HG03520 (cell line): ENCODE results near the gene DOK5.
A peak's percentile ranks its signal among the peaks of the same experiment; 100 is the strongest.

Experiments
- ATAC-seq: cut with Tn5 transposase; IDR thresholded peaks from one replicate; pipeline ENCODE4 v1.9.1; 2021; ENCODE audit warnings: mild to moderate bottlenecking, moderate library complexity; ENCODE audit not compliant: unreplicated experiment

DOK5 gene

DNA sequence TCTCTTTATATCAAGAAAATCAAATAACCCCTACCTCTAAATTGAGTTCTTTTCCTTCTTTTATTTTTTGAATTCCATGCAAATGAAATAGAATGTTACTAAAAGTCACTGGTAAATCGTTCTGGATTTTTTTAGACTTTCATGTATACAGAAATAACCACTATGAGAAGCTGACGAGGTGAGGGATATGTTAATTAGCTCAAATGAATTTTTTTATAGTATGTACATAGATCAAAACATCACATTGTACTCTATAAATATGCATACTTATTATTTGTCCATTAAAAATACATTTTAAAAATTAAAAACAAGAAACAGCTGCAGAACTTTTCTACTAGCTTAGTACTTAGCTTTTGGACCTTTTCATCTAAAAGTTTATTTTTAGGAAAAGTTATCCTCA, 165.4 kb downstream of the DOK5 start:
- no peak for ATAC-seq

DNA sequence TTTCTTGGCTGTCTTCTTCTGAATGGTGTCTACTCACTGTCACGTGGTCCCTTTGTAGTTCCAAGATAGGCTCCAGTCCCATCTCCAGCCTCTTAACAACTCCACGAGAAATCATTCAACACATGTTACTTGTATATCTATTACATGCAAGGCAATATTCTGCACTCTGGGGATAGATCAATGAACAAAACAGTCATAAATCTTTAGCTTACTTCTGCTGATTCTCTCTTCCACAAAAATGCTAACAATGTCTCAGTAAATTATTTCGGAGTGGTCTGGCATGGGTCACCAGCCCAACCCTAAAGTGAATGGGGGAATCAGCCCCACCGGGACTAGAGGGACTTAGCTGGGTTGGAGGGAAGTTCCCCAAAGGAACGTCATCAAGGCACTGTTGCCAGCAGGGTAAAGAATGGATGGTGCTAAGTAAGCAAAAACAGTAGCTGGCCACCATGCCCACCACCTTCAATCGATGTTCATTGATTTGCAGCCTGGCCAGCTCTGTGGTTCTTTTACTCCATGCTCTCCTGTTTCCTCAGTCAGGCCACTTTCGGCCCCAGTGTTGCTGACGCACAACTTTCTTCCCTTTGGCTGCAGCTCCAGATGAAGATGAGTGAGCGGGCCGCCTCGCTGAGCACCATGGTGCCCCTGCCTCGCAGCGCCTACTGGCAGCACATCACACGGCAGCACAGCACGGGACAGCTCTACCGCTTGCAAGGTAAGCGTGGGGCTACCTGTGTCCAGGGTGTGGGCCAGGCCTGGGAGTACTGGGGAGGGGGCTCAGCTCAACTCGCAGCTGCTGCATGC, 167.7 kb downstream of the DOK5 start:
- ATAC-seq = no peak

DNA sequence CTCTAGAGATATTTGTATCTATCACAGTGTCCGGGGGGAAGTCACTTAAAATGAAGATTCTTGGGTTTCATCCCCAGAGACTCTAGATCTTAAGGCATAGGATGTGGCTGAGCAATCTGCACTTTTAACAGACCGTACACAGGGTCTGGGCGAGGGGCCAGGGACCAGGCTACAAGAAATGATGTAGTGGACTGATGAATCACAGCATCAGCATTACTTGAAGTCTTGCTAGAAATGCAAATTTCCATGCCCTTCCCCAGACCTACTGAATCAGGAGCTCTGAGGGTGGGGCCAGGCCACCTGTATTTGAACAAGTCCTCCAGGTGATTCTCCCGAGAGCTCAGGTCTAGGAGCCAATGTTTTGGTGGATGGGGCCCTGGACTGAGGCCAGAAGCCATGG, 168.4 kb downstream of the DOK5 start:
- no peak for ATAC-seq

DNA sequence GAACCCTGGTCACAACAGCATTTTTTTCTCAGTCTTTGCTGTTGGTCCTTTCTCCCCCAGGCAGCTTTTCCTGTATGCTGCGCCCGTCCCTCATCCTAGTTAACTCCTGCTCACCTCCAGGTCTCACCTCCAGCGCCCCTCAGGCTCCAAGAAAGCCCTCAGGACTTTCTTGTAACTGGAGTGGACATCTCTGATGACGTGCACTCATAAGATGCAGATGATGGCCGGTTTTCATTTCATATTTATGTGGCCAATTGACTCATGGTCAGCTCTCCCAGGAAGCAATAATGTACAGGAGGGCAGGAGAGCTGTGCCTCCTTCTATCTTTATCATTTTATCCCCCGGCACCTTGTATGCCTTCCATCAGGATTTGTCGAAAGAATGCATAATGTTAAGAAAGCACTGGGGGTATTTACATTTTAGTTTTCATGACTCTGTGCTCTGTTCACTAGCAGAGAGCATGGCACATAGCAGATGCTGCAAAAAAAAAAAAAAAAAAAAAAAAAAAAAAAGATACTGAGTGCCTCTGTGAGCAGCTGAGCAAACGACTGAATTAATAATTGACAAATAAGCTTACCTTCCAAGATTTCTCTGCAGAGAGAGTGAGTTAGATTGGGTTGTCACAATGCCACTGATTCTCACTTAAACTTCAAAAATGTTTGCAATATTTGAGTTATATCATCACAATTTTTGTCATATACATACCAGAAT, 170.2 kb downstream of the DOK5 start:
- ATAC-seq = no peak

DNA sequence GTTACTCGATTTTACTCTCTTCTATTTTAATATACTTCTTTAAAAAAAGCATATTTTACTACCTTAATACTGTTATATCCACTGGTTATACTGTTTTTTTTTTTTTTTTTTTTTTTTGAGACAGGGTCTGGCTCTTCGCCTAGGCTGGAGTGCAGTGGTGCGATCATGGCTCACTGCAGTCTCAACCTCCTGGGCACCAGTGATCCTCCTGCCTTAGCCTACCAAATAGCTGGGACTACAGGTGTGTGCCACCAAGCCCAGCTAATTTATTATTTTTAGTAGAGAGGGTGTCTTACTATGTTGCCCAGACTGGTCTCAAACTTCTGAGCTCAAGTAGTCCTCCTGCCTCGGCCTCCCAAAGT, 170.7 kb downstream of the DOK5 start:
- no peak for ATAC-seq

DNA sequence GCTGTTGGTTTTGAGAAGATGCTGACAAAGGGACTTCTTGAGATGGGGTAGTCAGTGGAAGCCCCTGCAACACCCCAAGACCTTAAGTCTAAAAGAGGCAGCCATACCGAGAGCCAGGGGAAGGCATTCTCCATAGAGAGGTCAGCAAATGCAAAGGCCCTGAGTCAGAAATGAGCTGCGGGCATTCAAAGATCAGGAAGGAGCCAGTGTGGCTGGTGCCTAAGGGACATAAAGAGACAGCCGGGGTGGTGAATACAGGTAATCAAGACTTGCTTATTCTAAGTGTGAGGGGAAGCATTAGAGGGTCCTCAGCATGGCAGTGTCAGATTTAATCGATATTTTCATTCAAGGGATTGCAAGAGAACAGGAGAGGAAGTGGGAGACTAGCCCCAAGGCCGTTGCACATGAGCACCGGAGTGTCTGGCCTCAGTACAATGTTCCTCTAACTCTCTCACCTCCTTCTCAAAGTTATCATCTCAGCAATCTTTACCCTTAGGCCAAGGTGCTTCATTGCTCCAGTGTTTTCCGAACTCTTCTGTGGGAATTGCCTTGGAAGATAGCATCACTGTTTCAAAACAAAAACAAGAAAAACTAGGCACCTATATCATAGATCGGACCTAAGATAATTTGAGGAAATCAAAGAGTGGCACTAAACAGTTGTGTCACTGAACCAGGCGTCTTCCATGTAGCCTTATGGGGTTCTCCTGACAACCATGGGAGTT, 173.2 kb downstream of the DOK5 start:
- ATAC-seq = no peak

DNA sequence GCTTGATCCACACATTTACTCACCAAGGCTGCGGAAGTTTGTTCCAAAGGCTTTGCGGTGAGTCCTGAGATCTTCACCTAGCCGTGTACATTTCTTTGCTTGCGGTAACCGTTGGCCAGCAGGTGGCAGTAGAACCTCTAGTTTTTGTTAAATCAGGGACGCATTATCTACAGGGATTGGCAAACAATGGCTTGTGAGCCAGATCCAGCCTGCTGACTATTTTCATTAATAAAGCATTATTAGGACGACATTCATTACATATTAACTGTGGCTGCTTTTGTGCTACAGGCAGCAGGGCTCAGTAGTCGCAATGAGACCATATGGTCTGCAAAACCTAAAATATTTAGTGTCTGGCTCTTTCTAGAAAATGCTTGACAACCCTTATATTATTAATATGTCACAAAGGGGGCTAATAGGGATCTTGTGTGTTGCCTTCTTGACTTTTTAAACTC, 174.1 kb downstream of the DOK5 start:
- peak; percentile 61 for ATAC-seq

DNA sequence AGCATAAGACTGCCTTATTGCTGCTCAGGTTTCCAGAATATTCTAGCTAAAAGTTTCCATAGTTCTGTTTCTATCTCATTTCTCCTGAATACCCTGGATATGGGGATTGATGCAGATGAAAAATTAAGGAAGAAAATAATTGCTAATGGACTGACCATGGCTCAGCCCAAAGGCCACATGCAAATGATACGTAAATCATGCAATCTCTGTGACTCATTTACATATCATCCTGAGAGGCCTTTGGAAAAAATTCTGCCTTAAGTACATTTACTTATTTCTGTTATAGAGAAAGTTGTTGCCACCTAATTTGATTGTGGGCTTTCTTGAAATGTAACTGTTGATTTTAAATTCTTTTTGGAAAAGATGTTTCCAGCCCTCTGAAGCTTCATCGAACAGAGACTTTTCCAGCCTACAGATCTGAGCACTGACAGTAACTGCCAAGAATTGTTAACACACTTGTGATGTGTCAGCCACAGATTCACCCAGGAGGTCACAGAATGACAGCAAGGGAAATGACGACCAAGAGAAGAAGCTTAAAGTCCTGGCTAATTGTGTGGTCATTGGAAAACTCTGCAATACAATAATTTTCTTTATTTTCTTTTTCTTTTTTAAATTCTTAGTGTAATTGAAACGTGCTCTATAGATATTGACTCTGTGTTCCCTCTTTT, 174.8 kb downstream of the DOK5 start:
- no peak for ATAC-seq

DNA sequence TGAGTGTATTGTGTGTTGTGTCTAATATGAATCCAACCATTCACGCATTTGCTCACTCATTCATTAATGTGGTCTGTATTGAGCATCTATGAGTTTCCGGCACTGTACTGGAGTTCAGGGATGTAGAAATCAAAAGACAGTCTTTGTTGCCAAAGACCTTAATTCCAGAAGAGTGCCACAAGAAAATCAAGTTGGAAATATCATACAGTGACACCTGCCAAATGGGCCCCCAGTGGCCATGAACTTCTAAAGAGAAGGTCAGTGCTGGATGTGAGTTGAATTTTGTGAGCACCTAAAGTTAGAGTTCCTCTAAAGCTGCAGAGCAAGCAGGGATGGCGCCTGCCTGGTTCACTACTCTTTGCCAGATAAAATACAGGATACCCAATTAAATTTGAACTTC, 175.9 kb downstream of the DOK5 start:
- no peak for ATAC-seq

DNA sequence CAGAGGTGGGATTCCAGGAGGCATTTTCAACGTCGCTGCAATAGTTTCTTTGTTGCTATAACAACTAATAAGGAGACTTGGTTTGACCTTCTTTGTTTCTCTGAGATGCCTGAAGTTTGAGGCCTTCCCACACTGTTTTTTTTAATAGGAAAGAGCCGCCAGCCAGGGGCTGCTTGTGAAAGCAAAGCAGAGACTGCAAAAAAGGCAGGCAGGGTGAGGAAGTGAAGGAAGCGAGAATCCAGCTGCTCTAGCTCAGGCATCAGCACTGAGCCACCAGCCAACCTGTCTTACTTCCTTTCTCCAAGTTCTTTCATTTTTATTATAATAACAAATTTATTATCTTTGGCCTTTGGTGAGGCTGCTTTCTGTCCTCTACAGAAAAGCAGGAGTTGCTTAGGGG, 179.1 kb downstream of the DOK5 start:
- no peak for ATAC-seq

DNA sequence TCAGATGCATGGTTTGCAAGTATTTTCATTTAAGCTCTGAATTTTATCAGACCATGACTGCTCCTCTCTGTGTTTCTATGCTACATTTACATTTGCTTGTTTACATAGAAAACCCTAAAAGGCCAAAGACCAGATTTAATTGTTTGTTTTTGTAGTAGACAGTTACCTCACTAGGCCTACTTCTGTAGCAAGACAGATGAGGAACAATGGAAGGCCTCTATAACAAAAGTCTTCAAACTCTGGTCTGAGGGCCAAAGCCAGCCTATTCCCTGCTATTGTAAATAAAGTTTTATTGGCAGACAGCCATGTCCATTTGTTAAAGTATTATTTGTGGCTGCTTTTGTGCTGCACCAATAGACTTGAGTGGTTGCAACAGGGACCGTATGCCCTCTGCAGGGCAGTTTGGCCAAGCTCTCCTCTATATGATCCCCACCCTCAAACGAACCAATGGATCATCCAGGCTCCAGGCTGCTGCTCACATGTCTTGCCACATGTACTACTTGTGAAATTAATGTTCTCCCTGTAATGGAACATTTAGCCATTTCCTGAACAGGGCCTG, 182.0 kb downstream of the DOK5 start:
- no peak for ATAC-seq

DNA sequence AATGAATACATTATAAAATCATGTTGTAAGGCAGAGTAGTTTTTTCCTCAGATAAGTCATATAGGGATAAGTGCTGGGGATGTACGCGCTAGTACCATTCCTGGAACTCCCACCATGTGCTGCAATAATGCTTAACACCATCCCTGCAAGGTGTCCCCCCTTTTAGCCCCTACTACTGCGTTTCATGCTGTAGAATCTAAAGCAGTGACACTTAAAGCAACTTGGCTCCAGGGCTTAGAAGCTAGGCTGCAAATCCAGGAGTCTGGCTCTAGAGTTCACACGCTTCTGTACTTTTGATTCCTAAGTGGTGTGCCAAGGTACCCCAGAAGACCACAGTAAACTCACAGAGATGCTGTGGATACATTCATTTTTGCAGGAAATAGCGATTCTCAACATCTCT, 183.1 kb downstream of the DOK5 start:
- no peak for ATAC-seq

DNA sequence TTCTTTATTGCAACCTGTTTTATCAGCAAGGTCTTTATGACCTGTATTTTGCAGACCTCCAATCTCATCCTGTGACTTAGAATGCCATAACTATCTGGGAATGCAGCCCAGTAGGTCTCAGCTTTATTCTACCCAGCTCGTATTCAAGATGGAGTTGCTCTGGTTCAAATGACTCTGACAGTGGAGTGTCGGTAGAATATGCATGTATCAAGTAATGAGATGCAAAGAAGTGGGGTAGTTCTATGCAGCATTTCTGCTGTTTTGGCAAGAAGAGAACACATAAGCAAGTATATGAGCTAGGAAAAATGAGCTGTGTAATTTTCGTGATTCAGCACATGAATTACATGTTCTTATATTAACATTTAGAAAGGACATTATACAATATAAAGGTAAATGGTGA, 185.9 kb downstream of the DOK5 start:
- ATAC-seq = no peak

DNA sequence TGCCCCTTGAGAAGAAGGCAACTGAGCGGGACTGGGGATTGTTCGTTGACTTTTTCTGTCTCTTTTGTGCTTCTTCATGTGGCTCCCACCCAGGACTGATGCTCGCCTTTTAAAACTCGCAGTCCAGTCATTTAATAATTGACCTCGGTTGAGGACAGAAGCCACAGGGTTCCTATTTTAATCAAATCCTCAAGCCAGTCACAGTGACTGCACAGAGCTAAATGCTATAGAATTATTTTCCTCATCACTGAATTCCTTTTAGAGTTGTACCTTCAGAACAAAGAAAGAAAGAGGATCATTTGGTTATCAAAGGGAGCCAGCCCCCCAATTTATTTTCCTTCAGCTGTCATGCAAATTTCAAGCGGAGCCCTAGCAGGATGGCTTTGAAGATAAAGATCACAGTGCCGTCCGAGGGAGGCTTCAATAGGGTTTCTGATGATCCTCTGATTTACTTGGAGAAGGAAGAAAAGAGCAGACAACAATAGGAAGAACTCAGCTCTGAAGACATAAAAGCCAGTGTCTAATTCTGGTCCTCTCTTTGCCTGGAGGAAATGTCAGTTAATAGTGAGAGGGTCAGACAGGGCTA, 186.6 kb downstream of the DOK5 start:
- ATAC-seq = no peak

DNA sequence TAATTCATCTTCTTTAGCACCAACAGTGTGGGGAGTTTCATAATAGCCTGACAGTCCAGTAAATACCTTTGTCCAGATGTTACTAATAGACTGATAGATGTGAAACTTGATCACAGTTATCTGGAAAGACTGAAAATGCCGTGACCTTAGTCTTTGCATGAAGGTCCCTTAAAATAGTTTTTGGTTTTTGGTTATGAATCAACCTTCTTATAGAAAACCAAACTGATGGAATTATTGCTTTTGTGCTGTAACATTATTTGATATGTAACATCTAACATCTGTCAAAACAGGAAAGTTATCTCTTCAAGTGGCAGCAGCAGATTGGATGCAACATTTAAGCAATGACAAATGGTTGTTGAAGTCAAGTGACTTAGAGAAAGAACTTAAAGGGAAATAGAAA, 190.4 kb downstream of the DOK5 start:
- peak; percentile 49 for ATAC-seq

DNA sequence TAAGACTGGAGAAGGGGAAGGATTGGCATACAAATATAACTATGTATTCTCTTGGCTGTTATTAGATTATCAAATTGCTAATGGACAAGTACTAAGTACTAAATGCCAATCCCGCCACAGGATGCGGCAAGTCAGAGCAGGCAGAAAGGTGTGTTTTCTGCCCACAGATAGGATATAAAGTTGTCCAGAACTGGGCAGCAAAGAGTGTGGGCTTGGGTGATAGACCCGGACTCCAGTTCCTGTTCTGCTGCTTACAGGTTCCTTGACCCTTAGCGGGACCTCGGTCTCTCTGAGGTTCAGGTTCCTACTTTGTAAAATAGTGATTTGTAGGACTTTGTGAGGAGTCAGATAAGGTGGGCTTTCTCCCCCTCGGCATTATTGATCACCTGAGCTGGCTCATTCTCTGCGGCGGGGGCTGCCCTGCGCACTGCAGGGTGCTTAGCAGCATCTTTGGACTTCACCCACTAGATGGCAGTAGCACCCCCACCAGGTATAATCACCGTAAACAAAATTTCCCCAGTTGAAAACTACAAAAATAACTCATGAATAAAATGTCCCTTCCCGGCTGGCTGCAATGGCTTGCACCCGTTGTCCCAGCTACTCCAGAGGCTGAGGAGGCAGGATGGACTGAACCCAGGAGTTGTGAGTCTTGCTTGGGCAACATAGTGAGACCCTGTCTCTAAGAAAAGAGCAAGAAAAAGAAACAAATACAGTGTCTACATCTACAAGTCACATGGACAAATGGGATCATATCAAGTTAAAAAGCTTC, 193.1 kb downstream of the DOK5 start:
- peak; percentile 67 for ATAC-seq

DNA sequence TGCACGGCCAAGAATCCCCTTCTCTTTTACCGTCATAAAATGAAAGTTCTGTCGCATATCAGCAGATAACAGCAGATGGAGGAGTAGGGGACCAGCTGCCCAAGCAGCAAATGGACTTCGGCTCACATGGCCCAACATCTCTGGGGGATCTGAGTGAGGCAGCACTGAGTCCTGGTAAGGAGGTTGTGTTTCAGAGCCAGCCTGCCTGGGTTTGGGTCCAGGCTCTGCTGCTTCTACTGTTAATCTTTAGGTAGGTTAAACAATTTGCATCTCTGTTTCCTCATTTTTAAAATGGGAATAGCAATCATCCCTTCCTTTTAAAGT, 193.6 kb downstream of the DOK5 start:
- no peak for ATAC-seq

DNA sequence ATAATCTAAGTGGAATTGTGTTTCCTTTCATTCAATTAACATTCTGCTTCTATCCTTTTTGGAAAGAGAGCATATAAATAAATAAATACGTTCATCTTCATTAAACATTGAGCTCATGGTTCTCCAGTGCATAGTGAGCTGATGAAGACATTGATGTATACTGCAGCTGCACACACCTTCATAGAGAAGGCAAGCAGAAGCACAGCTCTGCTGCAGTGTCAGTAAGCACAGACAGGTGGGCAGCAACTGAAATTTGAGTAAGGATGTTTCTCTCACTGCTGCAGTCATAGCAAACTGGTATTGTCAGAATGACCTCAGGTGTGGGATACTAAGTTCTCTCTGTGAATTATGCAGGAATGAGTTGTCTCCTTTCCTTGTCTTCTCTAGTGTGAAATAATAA, 202.9 kb downstream of the DOK5 start:
- ATAC-seq = no peak

DNA sequence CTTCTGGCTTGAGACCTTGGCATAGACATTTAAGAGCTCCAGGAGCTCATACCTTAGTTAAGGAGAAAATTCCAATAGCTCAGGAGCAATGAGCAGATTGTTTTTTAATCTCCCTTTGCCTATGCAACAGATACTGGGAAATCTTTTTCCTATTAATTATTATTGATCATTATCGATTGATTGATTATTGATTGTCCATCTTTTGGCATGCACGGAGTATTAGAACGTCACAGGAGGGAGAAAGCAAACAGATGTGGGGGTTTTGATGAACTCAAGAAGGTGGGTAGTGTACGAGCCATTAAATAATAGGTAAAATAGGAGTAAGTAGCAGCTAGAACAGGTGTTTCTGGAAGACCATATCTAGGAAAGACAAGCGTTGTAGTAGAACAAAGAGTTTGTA, 205.0 kb downstream of the DOK5 start:
- no peak for ATAC-seq
